Memory B cell (primary cell): ENCODE measurements around the gene PCDHA10.
"Not testable (repeated sequence)": the region's sequence is repeated elsewhere in the genome, so short reads cannot be mapped to it uniquely, and the experiment has no call there.

Experiments used
- ATAC-seq: fragments of 150-1000 bp; cut with Tn5 transposase; 2 replicates; pipeline ENCODE4 v1.10.0; 2021; ENCODE audit warnings: low read depth, mild to moderate bottlenecking, moderate library complexity
- DNase-seq, 2 donors: peaks; one replicate each; pipeline ENCODE4 v3.0.0; 2022; ENCODE audit warnings: low spot score in 2 of 2
- H3K27ac Mint-ChIP-seq: one replicate; pipeline ENCODE4 v1.8.0; 2022; ENCODE audit warnings: mild to moderate bottlenecking, moderate library complexity, mixed read lengths
- H3K27me3 Mint-ChIP-seq: one replicate; pipeline ENCODE4 v1.8.0; 2022; ENCODE audit warnings: mixed read lengths
- H3K36me3 Mint-ChIP-seq: one replicate; pipeline ENCODE4 v1.8.0; 2022; ENCODE audit warnings: mild to moderate bottlenecking, mixed read lengths
- H3K4me1 Mint-ChIP-seq: one replicate; pipeline ENCODE4 v1.8.0; 2022; ENCODE audit warnings: mixed read lengths
- H3K4me3 Mint-ChIP-seq: one replicate; pipeline ENCODE4 v1.8.0; 2022; ENCODE audit warnings: mild to moderate bottlenecking, moderate library complexity, mixed read lengths
- H3K9me3 Mint-ChIP-seq: one replicate; pipeline ENCODE4 v1.8.0; 2022; ENCODE audit warnings: mixed read lengths

Gene PCDHA10, protein sequence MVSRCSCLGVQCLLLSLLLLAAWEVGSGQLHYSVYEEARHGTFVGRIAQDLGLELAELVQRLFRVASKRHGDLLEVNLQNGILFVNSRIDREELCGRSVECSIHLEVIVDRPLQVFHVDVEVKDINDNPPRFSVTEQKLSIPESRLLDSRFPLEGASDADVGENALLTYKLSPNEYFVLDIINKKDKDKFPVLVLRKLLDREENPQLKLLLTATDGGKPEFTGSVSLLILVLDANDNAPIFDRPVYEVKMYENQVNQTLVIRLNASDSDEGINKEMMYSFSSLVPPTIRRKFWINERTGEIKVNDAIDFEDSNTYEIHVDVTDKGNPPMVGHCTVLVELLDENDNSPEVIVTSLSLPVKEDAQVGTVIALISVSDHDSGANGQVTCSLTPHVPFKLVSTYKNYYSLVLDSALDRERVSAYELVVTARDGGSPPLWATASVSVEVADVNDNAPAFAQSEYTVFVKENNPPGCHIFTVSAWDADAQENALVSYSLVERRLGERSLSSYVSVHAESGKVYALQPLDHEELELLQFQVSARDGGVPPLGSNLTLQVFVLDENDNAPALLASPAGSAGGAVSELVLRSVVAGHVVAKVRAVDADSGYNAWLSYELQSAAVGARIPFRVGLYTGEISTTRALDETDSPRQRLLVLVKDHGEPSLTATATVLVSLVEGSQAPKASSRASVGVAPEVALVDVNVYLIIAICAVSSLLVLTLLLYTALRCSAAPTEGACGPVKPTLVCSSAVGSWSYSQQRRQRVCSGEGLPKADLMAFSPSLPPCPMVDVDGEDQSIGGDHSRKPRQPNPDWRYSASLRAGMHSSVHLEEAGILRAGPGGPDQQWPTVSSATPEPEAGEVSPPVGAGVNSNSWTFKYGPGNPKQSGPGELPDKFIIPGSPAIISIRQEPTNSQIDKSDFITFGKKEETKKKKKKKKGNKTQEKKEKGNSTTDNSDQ

DNA sequence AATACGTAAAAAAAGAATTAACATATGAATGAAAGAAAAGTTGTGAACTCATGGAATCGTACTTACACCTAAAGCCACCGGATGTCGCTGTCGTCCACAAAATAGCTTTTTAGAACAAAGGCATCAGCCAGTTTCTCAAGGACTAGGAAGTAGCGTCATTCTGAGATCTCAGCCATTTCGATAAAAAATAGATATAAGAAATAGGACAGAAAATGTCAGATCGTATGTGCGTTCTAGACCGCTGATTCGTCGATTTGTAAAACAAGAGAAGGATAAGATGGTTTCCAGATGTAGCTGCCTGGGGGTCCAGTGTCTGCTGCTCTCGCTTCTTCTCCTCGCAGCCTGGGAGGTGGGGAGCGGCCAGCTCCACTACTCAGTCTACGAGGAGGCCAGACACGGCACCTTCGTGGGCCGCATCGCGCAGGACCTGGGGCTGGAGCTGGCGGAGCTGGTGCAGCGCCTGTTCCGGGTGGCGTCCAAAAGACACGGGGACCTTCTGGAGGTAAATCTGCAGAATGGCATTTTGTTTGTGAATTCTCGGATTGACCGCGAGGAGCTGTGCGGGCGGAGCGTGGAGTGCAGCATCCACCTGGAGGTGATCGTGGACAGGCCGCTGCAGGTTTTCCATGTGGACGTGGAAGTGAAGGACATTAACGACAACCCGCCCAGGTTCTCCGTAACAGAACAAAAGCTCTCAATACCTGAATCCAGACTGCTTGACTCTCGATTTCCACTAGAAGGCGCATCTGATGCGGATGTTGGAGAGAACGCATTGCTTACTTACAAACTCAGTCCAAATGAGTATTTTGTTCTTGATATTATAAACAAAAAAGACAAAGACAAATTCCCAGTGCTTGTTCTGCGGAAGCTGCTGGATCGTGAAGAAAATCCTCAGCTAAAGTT lies at the start of gene PCDHA10:
Gene PCDHA10, plus strand, starts transcription at position 126 of the 903 bp plus-strand sequence. Its CDS starts 152 bp downstream, at position 278.
- Mint-ChIP-seq H3K27me3 (no peaks in the 10 kb centered on the region), H3K4me1 (no peaks in the 10 kb centered on the region), H3K4me3 (no peak within 1 kb of the TSS), H3K9me3 (no peaks in the 10 kb centered on the region), H3K36me3 (peaks cover 2% of the 10 kb centered on the region), H3K27ac (no peak within 1 kb of the TSS)
- DNase-seq: no peak
- ATAC-seq: no peak

- no peak for ATAC-seq
- H3K36me3 Mint-ChIP-seq: no peaks in the 10 kb centered on the region
- H3K9me3 Mint-ChIP-seq: peaks cover 9% of the 10 kb centered on the region
- H3K27ac Mint-ChIP-seq: no peak within 1 kb of the TSS
- no peak for DNase-seq
- H3K27me3 Mint-ChIP-seq: peaks cover 2% of the 10 kb centered on the region
- peak within 1 kb of the TSS; percentile 27 for H3K4me3 Mint-ChIP-seq
- H3K4me1 Mint-ChIP-seq: no peaks in the 10 kb centered on the region
Observed at GRCh38 chr5:140806834-140807775, 48.6 kb upstream of the PCDHA10 start, which contains the start of gene PCDHA4. TSS of gene PCDHA4 (plus strand) at chr5:140807068.

DNA sequence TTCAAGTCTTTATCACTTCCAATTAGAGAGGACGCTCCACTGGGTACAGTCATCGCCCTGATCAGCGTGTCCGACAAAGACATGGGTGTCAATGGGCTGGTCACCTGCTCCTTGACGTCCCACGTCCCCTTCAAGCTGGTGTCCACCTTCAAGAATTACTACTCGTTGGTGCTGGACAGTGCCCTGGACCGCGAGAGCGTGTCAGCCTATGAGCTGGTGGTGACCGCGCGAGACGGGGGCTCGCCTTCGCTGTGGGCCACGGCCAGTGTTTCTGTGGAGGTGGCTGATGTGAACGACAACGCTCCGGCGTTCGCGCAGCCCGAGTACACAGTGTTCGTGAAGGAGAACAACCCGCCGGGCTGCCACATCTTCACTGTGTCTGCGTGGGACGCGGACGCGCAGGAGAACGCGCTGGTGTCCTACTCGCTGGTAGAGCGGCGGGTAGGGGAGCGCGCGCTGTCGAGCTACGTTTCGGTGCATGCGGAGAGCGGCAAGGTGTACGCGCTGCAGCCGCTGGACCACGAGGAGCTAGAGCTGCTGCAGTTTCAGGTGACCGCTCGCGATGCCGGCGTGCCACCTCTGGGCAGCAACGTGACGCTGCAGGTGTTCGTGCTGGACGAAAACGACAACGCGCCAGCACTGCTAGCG lies 47.3 kb upstream of the PCDHA10 start:
- not testable (repeated sequence) for ATAC-seq, H3K36me3 Mint-ChIP-seq, H3K27ac Mint-ChIP-seq, H3K4me3 Mint-ChIP-seq, H3K4me1 Mint-ChIP-seq, DNase-seq, H3K27me3 Mint-ChIP-seq
- H3K9me3 Mint-ChIP-seq: peaks cover 13% of the 10 kb centered on the region

DNA sequence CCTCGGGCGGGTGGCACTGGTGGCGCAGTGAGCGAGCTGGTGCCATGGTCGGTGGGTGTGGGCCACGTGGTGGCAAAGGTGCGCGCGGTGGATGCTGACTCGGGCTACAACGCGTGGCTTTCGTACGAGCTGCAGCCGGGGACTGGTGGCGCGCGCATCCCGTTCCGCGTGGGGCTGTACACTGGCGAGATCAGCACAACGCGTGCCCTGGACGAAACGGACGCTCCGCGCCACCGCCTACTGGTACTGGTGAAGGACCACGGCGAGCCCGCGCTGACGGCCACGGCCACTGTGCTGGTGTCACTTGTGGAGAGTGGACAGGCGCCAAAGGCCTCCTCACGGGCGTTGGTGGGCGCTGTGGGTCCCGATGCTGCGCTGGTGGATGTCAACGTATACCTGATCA lies 46.8 kb upstream of the PCDHA10 start:
- Mint-ChIP-seq H3K9me3 (peaks cover 12% of the 10 kb centered on the region), H3K4me3 (no peak overlapping the region), H3K27ac (no peak overlapping the region), H3K4me1 (no peaks in the 10 kb centered on the region), H3K27me3 (peaks cover 2% of the 10 kb centered on the region), H3K36me3 (peaks cover 3% of the 10 kb centered on the region)
- no peak for DNase-seq
- no peak for ATAC-seq

DNA sequence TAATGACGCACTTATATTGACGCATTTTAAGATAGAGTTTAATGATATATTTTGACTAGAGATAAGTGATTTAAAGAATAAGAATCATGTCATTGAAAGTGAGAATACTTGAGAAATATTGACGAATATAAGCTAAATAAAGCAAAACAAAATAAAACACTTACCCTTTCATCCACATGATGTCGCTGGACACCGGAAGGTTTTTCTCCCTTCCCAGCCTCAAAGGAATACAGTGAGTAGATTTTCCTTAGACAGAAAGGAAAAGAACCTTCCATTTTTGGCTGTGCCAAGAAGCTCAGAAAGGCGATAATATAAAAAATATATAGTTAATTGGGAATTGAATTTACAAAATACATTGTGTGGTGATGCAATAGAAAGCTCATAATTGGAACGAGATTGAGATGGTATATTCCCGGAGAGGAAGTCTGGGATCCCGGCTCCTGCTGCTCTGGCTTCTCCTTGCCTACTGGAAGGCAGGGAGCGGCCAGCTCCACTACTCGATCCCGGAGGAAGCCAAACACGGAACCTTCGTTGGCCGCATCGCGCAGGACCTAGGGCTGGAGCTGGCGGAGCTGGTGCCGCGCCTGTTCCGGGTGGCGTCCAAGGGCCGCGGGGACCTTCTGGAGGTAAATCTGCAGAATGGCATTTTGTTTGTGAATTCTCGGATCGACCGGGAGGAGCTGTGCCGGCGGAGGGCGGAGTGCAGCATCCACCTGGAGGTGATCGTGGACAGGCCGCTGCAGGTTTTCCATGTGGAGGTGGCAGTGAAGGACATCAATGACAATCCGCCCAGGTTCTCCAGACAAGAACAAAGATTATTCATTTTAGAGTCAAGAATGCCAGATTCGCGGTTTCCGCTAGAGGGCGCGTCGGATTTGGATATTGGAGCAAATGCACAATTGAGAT lies 34.1 kb upstream of the PCDHA10 start, which contains the start of gene PCDHA5:
Gene PCDHA5, plus strand, starts transcription at position 239 of the 906 bp plus-strand sequence.
- Mint-ChIP-seq H3K27ac (no peak within 1 kb of the TSS), H3K9me3 (peaks cover 2% of the 10 kb centered on the region), H3K4me1 (no peaks in the 10 kb centered on the region), H3K27me3 (peaks cover 3% of the 10 kb centered on the region), H3K36me3 (no peaks in the 10 kb centered on the region), H3K4me3 (no peak within 1 kb of the TSS)
- ATAC-seq (no peak), DNase-seq (no peak)

DNA sequence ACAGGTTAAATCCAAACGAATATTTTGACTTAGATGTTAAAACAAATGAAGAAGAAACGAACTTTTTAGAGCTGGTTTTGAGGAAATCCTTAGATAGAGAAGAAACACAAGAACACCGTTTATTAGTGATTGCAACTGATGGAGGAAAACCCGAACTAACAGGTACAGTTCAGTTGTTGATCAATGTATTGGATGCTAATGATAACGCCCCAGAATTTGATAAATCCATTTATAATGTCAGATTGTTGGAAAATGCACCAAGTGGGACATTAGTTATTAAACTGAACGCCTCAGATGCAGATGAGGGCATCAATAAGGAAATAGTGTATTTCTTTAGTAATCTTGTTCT lies 33.4 kb upstream of the PCDHA10 start:
- Mint-ChIP-seq H3K27ac (no peak overlapping the region), H3K27me3 (peaks cover 5% of the 10 kb centered on the region), H3K9me3 (peaks cover 4% of the 10 kb centered on the region), H3K4me1 (no peaks in the 10 kb centered on the region), H3K4me3 (no peak overlapping the region), H3K36me3 (no peaks in the 10 kb centered on the region)
- no peak for DNase-seq
- ATAC-seq: no peak

DNA sequence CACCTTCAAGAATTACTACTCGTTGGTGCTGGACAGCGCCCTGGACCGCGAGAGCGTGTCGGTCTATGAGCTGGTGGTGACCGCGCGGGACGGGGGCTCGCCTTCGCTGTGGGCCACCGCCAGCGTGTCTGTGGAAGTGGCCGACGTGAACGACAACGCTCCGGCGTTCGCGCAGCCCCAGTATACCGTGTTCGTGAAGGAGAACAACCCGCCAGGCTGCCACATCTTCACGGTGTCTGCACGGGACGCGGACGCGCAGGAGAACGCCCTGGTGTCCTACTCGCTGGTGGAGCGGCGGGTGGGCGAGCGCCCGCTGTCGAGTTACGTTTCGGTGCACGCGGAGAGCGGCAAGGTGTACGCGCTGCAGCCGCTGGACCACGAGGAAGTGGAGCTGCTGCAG lies 32.7 kb upstream of the PCDHA10 start:
- not testable (repeated sequence) for H3K4me1 Mint-ChIP-seq, ATAC-seq, H3K9me3 Mint-ChIP-seq, H3K4me3 Mint-ChIP-seq, H3K27me3 Mint-ChIP-seq, DNase-seq, H3K27ac Mint-ChIP-seq, H3K36me3 Mint-ChIP-seq

DNA sequence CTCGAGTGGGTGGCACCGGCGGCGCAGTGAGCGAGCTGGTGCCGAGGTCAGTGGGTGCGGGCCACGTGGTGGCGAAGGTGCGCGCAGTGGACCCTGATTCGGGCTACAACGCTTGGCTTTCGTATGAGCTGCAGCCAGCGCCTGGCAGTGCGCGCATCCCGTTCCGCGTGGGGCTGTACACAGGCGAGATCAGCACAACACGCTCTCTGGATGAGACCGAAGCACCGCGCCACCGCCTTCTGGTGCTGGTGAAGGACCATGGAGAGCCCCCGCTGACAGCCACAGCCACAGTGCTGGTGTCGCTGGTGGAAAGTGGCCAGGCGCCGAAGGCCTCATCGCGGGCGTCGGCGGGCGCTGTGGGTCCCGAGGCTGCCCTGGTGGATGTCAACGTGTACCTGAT lies 32.2 kb upstream of the PCDHA10 start:
- ATAC-seq (no peak), DNase-seq (no peak)
- Mint-ChIP-seq H3K4me1 (no peaks in the 10 kb centered on the region), H3K36me3 (no peaks in the 10 kb centered on the region), H3K9me3 (peaks cover 4% of the 10 kb centered on the region), H3K4me3 (no peak overlapping the region), H3K27me3 (peaks cover 4% of the 10 kb centered on the region), H3K27ac (no peak overlapping the region)

DNA sequence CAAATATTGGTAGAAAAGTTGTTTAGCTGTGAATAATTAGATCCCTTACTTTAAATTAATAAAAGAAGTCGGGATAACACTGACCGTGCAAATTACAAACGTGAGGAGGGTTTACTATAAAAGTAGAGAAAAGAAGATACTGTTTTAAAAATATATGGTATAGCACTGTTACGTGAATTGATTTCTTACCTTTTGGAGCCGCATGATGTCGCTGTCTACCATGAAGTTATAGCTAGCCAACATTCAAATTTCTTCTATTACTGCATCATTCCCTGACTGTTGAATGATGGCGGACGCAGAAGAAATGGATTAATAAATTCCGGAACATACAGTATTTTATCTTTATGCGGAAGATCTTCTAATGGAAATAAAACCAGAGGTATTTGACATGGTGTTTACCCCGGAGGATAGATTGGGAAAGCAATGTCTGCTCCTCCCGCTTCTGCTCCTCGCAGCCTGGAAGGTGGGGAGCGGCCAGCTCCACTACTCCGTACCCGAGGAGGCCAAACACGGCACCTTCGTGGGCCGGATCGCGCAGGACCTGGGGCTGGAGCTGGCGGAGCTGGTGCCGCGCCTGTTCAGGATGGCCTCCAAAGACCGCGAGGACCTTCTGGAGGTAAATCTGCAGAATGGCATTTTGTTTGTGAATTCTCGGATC lies 27.9 kb upstream of the PCDHA10 start, which contains the start of gene PCDHA6:
Gene PCDHA6, plus strand, starts transcription at position 257 of the 658 bp plus-strand sequence. Its CDS starts 132 bp downstream, at position 389.
- ATAC-seq: no peak
- no peaks in the 10 kb centered on the region for H3K4me1 Mint-ChIP-seq
- peaks cover 5% of the 10 kb centered on the region for H3K9me3 Mint-ChIP-seq
- H3K36me3 Mint-ChIP-seq: no peaks in the 10 kb centered on the region
- H3K4me3 Mint-ChIP-seq: no peak within 1 kb of the TSS
- no peak within 1 kb of the TSS for H3K27ac Mint-ChIP-seq
- no peak for DNase-seq
- peaks cover 7% of the 10 kb centered on the region for H3K27me3 Mint-ChIP-seq

DNA sequence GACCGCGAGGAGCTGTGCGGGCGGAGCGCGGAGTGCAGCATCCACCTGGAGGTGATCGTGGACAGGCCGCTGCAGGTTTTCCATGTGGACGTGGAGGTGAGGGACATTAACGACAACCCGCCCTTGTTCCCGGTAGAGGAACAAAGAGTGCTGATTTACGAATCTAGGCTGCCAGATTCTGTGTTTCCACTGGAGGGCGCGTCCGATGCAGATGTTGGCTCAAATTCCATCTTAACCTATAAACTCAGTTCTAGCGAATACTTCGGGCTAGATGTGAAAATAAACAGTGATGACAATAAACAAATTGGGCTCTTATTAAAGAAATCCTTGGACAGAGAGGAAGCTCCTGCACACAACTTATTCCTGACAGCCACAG lies 27.3 kb upstream of the PCDHA10 start:
- Mint-ChIP-seq H3K4me3 (no peak overlapping the region), H3K4me1 (no peaks in the 10 kb centered on the region), H3K9me3 (peaks cover 7% of the 10 kb centered on the region), H3K27me3 (peaks cover 9% of the 10 kb centered on the region), H3K27ac (no peak overlapping the region), H3K36me3 (no peaks in the 10 kb centered on the region)
- ATAC-seq (no peak), DNase-seq (no peak)
